Esophagus muscularis mucosa (tissue), 4 donors: ENCODE measurements around the gene RNFT2. TPM values are rescaled to one million over a fixed set of nuclear protein-coding genes. Genes with fewer than 3 reads are reported as not detected.
A peak's percentile ranks its signal among the peaks of the same experiment; 100 is the strongest.

Source experiments
- DNase-seq: peaks from one replicate; pipeline ENCODE4 v3.0.0-alpha.2; 2017; ENCODE audit errors: extremely low spot score
- H3K27ac ChIP-seq, 4 donors: fragments of 200-600 bp; sonication (generic); replicated peaks in 1 of 4; 1 replicate in 3 of 4; 2 replicates in 1 of 4; pipeline ENCODE4 v1.5.1; 2016 to 2019; ENCODE audit warnings: mild to moderate bottlenecking in 1 of 4
- H3K27me3 ChIP-seq, 4 donors: fragments of 200-600 bp; sonication (generic); one replicate each; pipeline versions ENCODE4 v1.5.1 to v1.6.0; 2016 to 2019
- H3K36me3 ChIP-seq, 4 donors: fragments of 200-600 bp; sonication (generic); one replicate each; pipeline ENCODE4 v1.5.1; 2016 to 2019
- H3K4me1 ChIP-seq, 4 donors: fragments of 200-600 bp; sonication (generic); one replicate each; pipeline ENCODE4 v1.5.1; 2016 to 2019
- H3K4me3 ChIP-seq, 4 donors: fragments of 200-600 bp; sonication (generic); 1 replicate in 2 of 4; 2 replicates in 2 of 4; pipeline ENCODE4 v1.5.1; 2016 to 2019; ENCODE audit warnings: mild to moderate bottlenecking in 4 of 4, moderate library complexity in 1 of 4
- H3K9me3 ChIP-seq, 4 donors: fragments of 200-600 bp; sonication (generic); 1 replicate in 3 of 4; 2 replicates in 1 of 4; pipeline ENCODE4 v1.5.1; 2016 to 2019
- CTCF ChIP-seq, 3 experiments: fragments of 200-600 bp in 2 of 3; fragments of 450-650 bp in 1 of 3; sonication (generic) in 2 of 3; IDR thresholded peaks; one replicate each; pipeline ENCODE4 v1.5.1; 2017 to 2019; ENCODE audit warnings: antibody characterized with exemption in 3 of 3, mild to moderate bottlenecking in 2 of 3, moderate library complexity in 1 of 3
- EP300 ChIP-seq: sonication (generic); formaldehyde crosslinking; IDR thresholded peaks from one replicate; pipeline ENCODE4 v1.6.1; 2017; ENCODE audit warnings: antibody characterized with exemption
- POLR2A ChIP-seq: fragments of 450-650 bp; IDR thresholded peaks from one replicate; pipeline ENCODE4 v1.6.1; 2017; ENCODE audit warnings: antibody characterized with exemption, moderate library complexity, mild to moderate bottlenecking, low read depth
- POLR2AphosphoS5 ChIP-seq, 2 donors: sonication (generic); formaldehyde crosslinking; IDR thresholded peaks; one replicate each; pipeline ENCODE4 v1.6.1; 2017; ENCODE audit warnings: antibody characterized with exemption in 2 of 2
- WGBS: methylation state at CpG from one replicate; pipeline ENCODE4 v1.1.5; 2018; 5-methylcytosine and 5-hydroxymethylcytosine counted together
- intact Hi-C: fragments of 100-400 bp; cut with DNase I; formaldehyde crosslinking; loops from one replicate; pipeline ENCODE4 v1.15.1; 2023
- total RNA-seq, 4 donors: library from RNA; depleted of rRNA; stranded (reverse); fragments of >200 nt; gene quantifications; one replicate each; pipeline versions ENCODE4 v1.1.0 to v1.2.1, GENCODE V29; 2016

RNFT2 gene
- total RNA-seq, 4 donors from 2014 or later = 0.17 to 0.63 (median 0.34) TPM

DNA sequence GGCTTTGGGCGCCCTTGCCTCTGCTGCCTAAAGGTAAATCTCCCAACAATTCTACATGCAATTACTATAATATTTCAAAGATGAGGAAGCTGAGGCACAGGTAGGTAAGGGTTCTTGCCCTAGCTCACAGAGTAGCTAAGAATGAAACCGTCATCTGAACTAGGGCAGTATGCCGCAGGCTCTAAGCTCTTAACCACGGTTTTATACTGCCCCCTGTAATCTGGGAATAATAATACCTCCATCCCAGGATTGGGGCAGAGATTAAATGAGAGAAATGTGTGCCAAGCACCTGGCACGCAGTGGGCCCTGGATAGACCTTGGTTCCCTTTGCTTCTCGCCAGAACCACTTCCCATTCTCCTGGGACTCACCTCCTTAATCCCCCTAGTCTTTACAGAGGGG lies 144.6 kb downstream of the RNFT2 start:
- intact Hi-C loops = loop anchor here (2.0 kb wide), 1 partner anchor 180 kb away; no protein-coding TSS in a partner anchor
- peaks cover 11 to 87% (median 46%) of the 10 kb centered on the region in 4 donors for H3K27me3 ChIP-seq

DNA sequence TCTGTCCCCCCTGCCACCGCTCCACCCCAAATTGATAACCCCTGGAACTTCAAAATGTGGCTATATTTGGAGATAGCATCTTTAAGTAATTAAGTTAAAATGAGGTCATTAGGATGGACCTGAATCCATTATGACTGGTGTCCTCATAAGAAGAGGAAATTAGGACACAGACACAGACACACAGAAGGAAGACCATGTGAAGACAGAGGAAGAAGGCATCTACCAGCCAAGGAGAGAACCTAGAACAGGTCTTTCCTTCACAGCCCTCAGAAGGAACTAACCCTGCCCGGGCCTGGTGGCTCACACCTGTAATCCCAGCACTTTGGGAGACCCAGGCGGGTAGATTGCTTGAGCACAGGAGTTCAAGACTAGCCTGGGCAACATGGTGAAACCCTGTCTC lies 146.8 kb downstream of the RNFT2 start:
- peaks cover 6 to 73% (median 25%) of the 10 kb centered on the region in 4 donors for H3K27me3 ChIP-seq
- intact Hi-C loops = no loop called here
- WGBS = 100% methylated on average over 1 of the region's 3 CpGs

More for the DNA sequence above, 144.6 kb downstream of the RNFT2 start:
- whole genome bisulfite sequencing = 31% methylated on average over 6 of the region's 6 CpGs
- no peaks in the 10 kb centered on the region for H3K9me3 ChIP-seq
- no peak overlapping the region for H3K27ac ChIP-seq
- no peaks in the 10 kb centered on the region for H3K36me3 ChIP-seq
- no peak overlapping the region for H3K4me3 ChIP-seq
- peaks cover 27 to 44% (median 43%) of the 10 kb centered on the region in 4 donors for H3K4me1 ChIP-seq
- no peak for DNase-seq
- TF ChIP-seq EP300 (no peak), CTCF (IDR thresholded peaks at IDR 0.05) (peak in 1 of 3 experiments; percentile 33)

GRCh38 chr12:116885491-116885890 lies 147.4 kb downstream of the RNFT2 start:
- Histone ChIP-seq H3K27me3 (peaks cover 6 to 66% (median 19%) of the 10 kb centered on the region in 4 donors), H3K27ac (no peak overlapping the region), H3K36me3 (no peaks in the 10 kb centered on the region), H3K9me3 (peaks cover 0 to 4% (median 0%) of the 10 kb centered on the region in 4 donors), H3K4me3 (no peak overlapping the region), H3K4me1 (peaks cover 9 to 21% (median 19%) of the 10 kb centered on the region in 4 donors)
- TF ChIP-seq POLR2A (no peak), CTCF (IDR thresholded peaks at IDR 0.05) (no peak), EP300 (no peak), POLR2AphosphoS5 (IDR thresholded peaks at IDR 0.05) (no peak)
- WGBS = 69% methylated on average over 2 of the region's 2 CpGs
- intact Hi-C loops = no loop called here
- no peak for DNase-seq

More for the DNA sequence above, 146.8 kb downstream of the RNFT2 start:
- Histone ChIP-seq H3K27ac (no peak overlapping the region), H3K36me3 (no peaks in the 10 kb centered on the region), H3K4me3 (no peak overlapping the region), H3K9me3 (no peaks in the 10 kb centered on the region), H3K4me1 (peaks cover 14 to 27% (median 26%) of the 10 kb centered on the region in 4 donors)
- DNase-seq = no peak
- TF ChIP-seq POLR2AphosphoS5 (IDR thresholded peaks at IDR 0.05) = no peak
- no peak for TF ChIP-seq POLR2A
- TF ChIP-seq CTCF (IDR thresholded peaks at IDR 0.05) = no peak
- no peak for TF ChIP-seq EP300

GRCh38 chr12:116887244-116887643 lies 149.1 kb downstream of the RNFT2 start:
- Histone ChIP-seq H3K4me3 (no peak overlapping the region), H3K27me3 (peaks cover 0 to 49% (median 8%) of the 10 kb centered on the region in 4 donors), H3K27ac (no peak overlapping the region), H3K9me3 (peaks cover 0 to 5% (median 0%) of the 10 kb centered on the region in 4 donors), H3K4me1 (peaks cover 0 to 4% (median 3%) of the 10 kb centered on the region in 4 donors), H3K36me3 (no peaks in the 10 kb centered on the region)
- DNase-seq = no peak
- intact Hi-C loops = no loop called here
- WGBS = 85% methylated on average over 1 of the region's 1 CpG
- TF ChIP-seq POLR2A (no peak), EP300 (no peak), CTCF (IDR thresholded peaks at IDR 0.05) (no peak), POLR2AphosphoS5 (IDR thresholded peaks at IDR 0.05) (no peak)

GRCh38 chr12:116887897-116888296 lies 149.8 kb downstream of the RNFT2 start:
- H3K27ac ChIP-seq = no peak overlapping the region
- no peak overlapping the region for H3K4me3 ChIP-seq
- H3K36me3 ChIP-seq = no peaks in the 10 kb centered on the region
- no peaks in the 10 kb centered on the region for H3K4me1 ChIP-seq
- no peak for DNase-seq
- intact Hi-C loops = no loop called here
- 78% methylated on average over 6 of the region's 6 CpGs for WGBS
- peaks cover 0 to 42% (median 2%) of the 10 kb centered on the region in 4 donors for H3K27me3 ChIP-seq
- peaks cover 0 to 5% (median 0%) of the 10 kb centered on the region in 4 donors for H3K9me3 ChIP-seq
- TF ChIP-seq POLR2AphosphoS5 (IDR thresholded peaks at IDR 0.05) (no peak), EP300 (no peak), CTCF (IDR thresholded peaks at IDR 0.05) (no peak), POLR2A (no peak)
